GM06990 (cell line): Measurements from ENCODE around the gene TMEM62.

Experiments used
- DNase-seq: peaks from one replicate; pipeline ENCODE4 v3.0.0-alpha.2; 2011; ENCODE audit not compliant: insufficient read length; ENCODE audit errors: extremely low read depth
- H3K27me3 ChIP-seq: replicated peaks from 2 replicates; pipeline ENCODE4 v1.6.0; 2011; ENCODE audit warnings: low read length; ENCODE audit not compliant: control insufficient read depth, insufficient read depth
- H3K36me3 ChIP-seq: 2 replicates; pipeline ENCODE4 v1.5.1; 2011; ENCODE audit warnings: low read length; ENCODE audit not compliant: control insufficient read depth, insufficient read depth
- H3K4me3 ChIP-seq: replicated peaks from 2 replicates; pipeline ENCODE4 v1.5.1; 2011; ENCODE audit warnings: low read depth, mild to moderate bottlenecking, control low read depth, low read length
- CTCF ChIP-seq: IDR thresholded peaks from 2 replicates; pipeline ENCODE4 v1.5.1; 2011; ENCODE audit warnings: low read length, control low read depth, mild to moderate bottlenecking, inconsistent platforms; ENCODE audit not compliant: insufficient read depth, poor library complexity, severe bottlenecking

Gene TMEM62

GRCh38 chr15:43183270-43183669 is 49.9 kb downstream of the TMEM62 start:
- no peak for TF ChIP-seq CTCF
- H3K36me3 ChIP-seq, result no peaks in the 10 kb centered on the region; the same call in none of the 2 replicates
- no peak overlapping the region for H3K4me3 ChIP-seq
- no peak for DNase-seq
- H3K27me3 ChIP-seq, result no peaks in the 10 kb centered on the region

GRCh38 chr15:43184407-43185124 is 51.2 kb downstream of the TMEM62 start:
- no peaks in the 10 kb centered on the region for H3K27me3 ChIP-seq
- H3K4me3 ChIP-seq, result no peak overlapping the region; the same call in 1 of the 2 replicates
- no peak for DNase-seq
- no peak for TF ChIP-seq CTCF
- H3K36me3 ChIP-seq, result no peaks in the 10 kb centered on the region; the same call in none of the 2 replicates

- Histone ChIP-seq H3K27me3 (no peaks in the 10 kb centered on the region), H3K4me3 (peak within 1 kb of the TSS; percentile 61), H3K36me3 (peaks cover 4% of the 10 kb centered on the region)
- TF ChIP-seq CTCF, result peak; percentile 57
- DNase-seq, result peak; percentile 97
These were observed 52.0 kb downstream of the TMEM62 start, which contains the start of gene CCNDBP1 for GRCh38 chr15:43185157-43186002. Gene CCNDBP1, plus strand, starts transcription at chr15:43185403. Its CDS starts 96 bp downstream, at chr15:43185499.

GRCh38 chr15:43186003-43186353 is 52.6 kb downstream of the TMEM62 start:
- TF ChIP-seq CTCF, result no peak

GRCh38 chr15:43187544-43188155 is 54.3 kb downstream of the TMEM62 start:
- TF ChIP-seq CTCF, result peak; percentile 75
- Histone ChIP-seq H3K4me3 (no peak overlapping the region), H3K27me3 (no peaks in the 10 kb centered on the region), H3K36me3 (peaks cover 10% of the 10 kb centered on the region)
- DNase-seq, result no peak

More at GRCh38 chr15:43186003-43186353, 52.6 kb downstream of the TMEM62 start:
- Histone ChIP-seq H3K36me3 (peaks cover 5% of the 10 kb centered on the region), H3K4me3 (peak overlapping the region; percentile 61), H3K27me3 (no peaks in the 10 kb centered on the region)
- DNase-seq, result no peak
